ENCODE data around the gene BLACAT1. TPM values are rescaled to one million over a fixed set of nuclear protein-coding genes. Genes with fewer than 3 reads are reported as not detected.

The BLACAT1 gene
- total and polyA plus RNA-seq, 4 donors: 0.35 to 0.74 (median 0.58) TPM

GRCh38 chr1:205452364-205452763 lies 3.5 kb downstream of the BLACAT1 start:
- DNase-seq (no peak), ATAC-seq (ENCODE audit: insufficient read depth, low FRiP score) (no peak)
- TF ChIP-seq CTCF (IDR thresholded peaks at IDR 0.05; ENCODE audit: control extremely low read depth, extremely low read depth): no peak
- H3K36me3 ChIP-seq (ENCODE audit: control insufficient read depth in 4 of 4, insufficient read depth in 4 of 4, low read length in 4 of 4): no peaks in the 10 kb centered on the region
- H3K27me3 ChIP-seq (ENCODE audit: control insufficient read depth in 3 of 3, insufficient read depth in 3 of 3, low read length in 2 of 3): peaks cover 0 to 44% (median 35%) of the 10 kb centered on the region in 3 donors
- H3K4me1 ChIP-seq (ENCODE audit: control insufficient read depth in 5 of 5, insufficient read depth in 5 of 5, low read length in 5 of 5): peaks cover 0 to 15% (median 12%) of the 10 kb centered on the region in 5 donors
- peaks cover 0 to 2% (median 0%) of the 10 kb centered on the region in 4 donors for H3K9me3 ChIP-seq (ENCODE audit: control insufficient read depth in 4 of 4, insufficient read depth in 3 of 4, low read length in 3 of 4)
- no peak overlapping the region for H3K27ac ChIP-seq (ENCODE audit: low read depth in 1 of 2, low read length in 1 of 2)
- no peak overlapping the region for H3K4me3 ChIP-seq
- WGBS, 2 donors: 82 to 92% methylated on average over 2 of the region's 2 CpGs
- no peak overlapping the region for H3K9ac ChIP-seq (ENCODE audit: insufficient read depth in 1 of 2, low read length in 2 of 2)

- peaks cover 0 to 15% (median 12%) of the 10 kb centered on the region in 5 donors for H3K4me1 ChIP-seq (ENCODE audit: control insufficient read depth in 5 of 5, insufficient read depth in 5 of 5, low read length in 5 of 5)
- no peak for TF ChIP-seq CTCF (IDR thresholded peaks at IDR 0.05; ENCODE audit: control extremely low read depth, extremely low read depth)
- DNase-seq (no peak), ATAC-seq (ENCODE audit: insufficient read depth, low FRiP score) (no peak)
- no peak overlapping the region for H3K9ac ChIP-seq (ENCODE audit: insufficient read depth in 1 of 2, low read length in 2 of 2)
- 79 to 83% methylated on average over 2 of the region's 2 CpGs for WGBS, 2 donors
- no peak overlapping the region for H3K4me3 ChIP-seq
- H3K9me3 ChIP-seq (ENCODE audit: control insufficient read depth in 4 of 4, insufficient read depth in 3 of 4, low read length in 3 of 4): peaks cover 0 to 2% (median 0%) of the 10 kb centered on the region in 4 donors
- no peaks in the 10 kb centered on the region for H3K36me3 ChIP-seq (ENCODE audit: control insufficient read depth in 4 of 4, insufficient read depth in 4 of 4, low read length in 4 of 4)
- H3K27ac ChIP-seq (ENCODE audit: low read depth in 1 of 2, low read length in 1 of 2): no peak overlapping the region
- H3K27me3 ChIP-seq (ENCODE audit: control insufficient read depth in 3 of 3, insufficient read depth in 3 of 3, low read length in 2 of 3): peaks cover 0 to 40% (median 35%) of the 10 kb centered on the region in 3 donors
These were observed 4.1 kb downstream of the BLACAT1 start for GRCh38 chr1:205451759-205452164.

GRCh38 chr1:205451202-205451601 lies 4.6 kb downstream of the BLACAT1 start:
- peaks cover 0 to 35% (median 35%) of the 10 kb centered on the region in 3 donors for H3K27me3 ChIP-seq (ENCODE audit: control insufficient read depth in 3 of 3, insufficient read depth in 3 of 3, low read length in 2 of 3)
- H3K9ac ChIP-seq (ENCODE audit: insufficient read depth in 1 of 2, low read length in 2 of 2): no peak overlapping the region
- 69% methylated on average over 5 of the region's 5 CpGs for WGBS, 2 donors

More at GRCh38 chr1:205451202-205451601, 4.6 kb downstream of the BLACAT1 start:
- no peaks in the 10 kb centered on the region for H3K9me3 ChIP-seq (ENCODE audit: control insufficient read depth in 4 of 4, insufficient read depth in 3 of 4, low read length in 3 of 4)
- H3K4me3 ChIP-seq: no peak overlapping the region
- H3K4me1 ChIP-seq (ENCODE audit: control insufficient read depth in 5 of 5, insufficient read depth in 5 of 5, low read length in 5 of 5): peaks cover 0 to 20% (median 7%) of the 10 kb centered on the region in 5 donors
- ATAC-seq (ENCODE audit: insufficient read depth, low FRiP score): no peak
- no peak overlapping the region for H3K27ac ChIP-seq (ENCODE audit: low read depth in 1 of 2, low read length in 1 of 2)
- no peak for DNase-seq
- H3K36me3 ChIP-seq (ENCODE audit: control insufficient read depth in 4 of 4, insufficient read depth in 4 of 4, low read length in 4 of 4): no peaks in the 10 kb centered on the region
- no peak for TF ChIP-seq CTCF (IDR thresholded peaks at IDR 0.05; ENCODE audit: control extremely low read depth, extremely low read depth)

Measured in lung (tissue), 12 donors.